ENCODE results near the gene ZNF282.
"Not testable (repeated sequence)": the region's sequence is repeated elsewhere in the genome, so short reads cannot be mapped to it uniquely, and the experiment has no call there.

ZNF282 gene

GRCh38 chr7:149226840-149227494, 31.6 kb downstream of the ZNF282 start:
- H3K9me3 ChIP-seq (replicated peaks; ENCODE audit: low read length): no peaks in the 10 kb centered on the region
- peaks cover 4% of the 10 kb centered on the region for H3K4me1 ChIP-seq (ENCODE audit: control insufficient read depth, insufficient read depth, low read length)
- H3K4me2 ChIP-seq (ENCODE audit: low read length): no peak overlapping the region
- no peaks in the 10 kb centered on the region for H3K27me3 ChIP-seq (ENCODE audit: control insufficient read depth, insufficient read depth, low read length)
- no peak overlapping the region for H3K4me3 ChIP-seq (ENCODE audit: low read length)
- H3K9ac ChIP-seq (ENCODE audit: low read depth, low read length): no peak overlapping the region
- H3K36me3 ChIP-seq (ENCODE audit: insufficient read depth, low read length): peaks cover 25% of the 10 kb centered on the region

- H3K36me3 ChIP-seq (ENCODE audit: insufficient read depth, low read length): peaks cover 21% of the 10 kb centered on the region
- H3K9me3 ChIP-seq (replicated peaks; ENCODE audit: low read length): no peaks in the 10 kb centered on the region
- no peak overlapping the region for H3K4me2 ChIP-seq (ENCODE audit: low read length)
- no peak overlapping the region for H3K9ac ChIP-seq (ENCODE audit: low read depth, low read length)
- H3K4me3 ChIP-seq (ENCODE audit: low read length): no peak overlapping the region
- H3K27me3 ChIP-seq (ENCODE audit: control insufficient read depth, insufficient read depth, low read length): no peaks in the 10 kb centered on the region
- H3K4me1 ChIP-seq (ENCODE audit: control insufficient read depth, insufficient read depth, low read length): peaks cover 17% of the 10 kb centered on the region
Observed at GRCh38 chr7:149228831-149229471, 33.6 kb downstream of the ZNF282 start.

GRCh38 chr7:149229526-149229925, 34.2 kb downstream of the ZNF282 start:
- Histone ChIP-seq H3K36me3 (ENCODE audit: insufficient read depth, low read length) (peaks cover 16% of the 10 kb centered on the region), H3K9me3 (replicated peaks; ENCODE audit: low read length) (no peaks in the 10 kb centered on the region), H3K4me3 (ENCODE audit: low read length) (no peak overlapping the region), H3K9ac (ENCODE audit: low read depth, low read length) (no peak overlapping the region), H3K4me1 (ENCODE audit: control insufficient read depth, insufficient read depth, low read length) (peaks cover 21% of the 10 kb centered on the region), H3K27me3 (ENCODE audit: control insufficient read depth, insufficient read depth, low read length) (no peaks in the 10 kb centered on the region), H3K4me2 (ENCODE audit: low read length) (no peak overlapping the region)

GRCh38 chr7:149232362-149232761, 37.0 kb downstream of the ZNF282 start:
- H3K4me1 ChIP-seq (ENCODE audit: control insufficient read depth, insufficient read depth, low read length): peaks cover 17% of the 10 kb centered on the region
- no peaks in the 10 kb centered on the region for H3K9me3 ChIP-seq (replicated peaks; ENCODE audit: low read length)
- H3K27me3 ChIP-seq (ENCODE audit: control insufficient read depth, insufficient read depth, low read length): no peaks in the 10 kb centered on the region
- no peak overlapping the region for H3K9ac ChIP-seq (ENCODE audit: low read depth, low read length)
- H3K36me3 ChIP-seq (ENCODE audit: insufficient read depth, low read length): no peaks in the 10 kb centered on the region
- no peak overlapping the region for H3K4me3 ChIP-seq (ENCODE audit: low read length)
- H3K4me2 ChIP-seq (ENCODE audit: low read length): no peak overlapping the region

DNA sequence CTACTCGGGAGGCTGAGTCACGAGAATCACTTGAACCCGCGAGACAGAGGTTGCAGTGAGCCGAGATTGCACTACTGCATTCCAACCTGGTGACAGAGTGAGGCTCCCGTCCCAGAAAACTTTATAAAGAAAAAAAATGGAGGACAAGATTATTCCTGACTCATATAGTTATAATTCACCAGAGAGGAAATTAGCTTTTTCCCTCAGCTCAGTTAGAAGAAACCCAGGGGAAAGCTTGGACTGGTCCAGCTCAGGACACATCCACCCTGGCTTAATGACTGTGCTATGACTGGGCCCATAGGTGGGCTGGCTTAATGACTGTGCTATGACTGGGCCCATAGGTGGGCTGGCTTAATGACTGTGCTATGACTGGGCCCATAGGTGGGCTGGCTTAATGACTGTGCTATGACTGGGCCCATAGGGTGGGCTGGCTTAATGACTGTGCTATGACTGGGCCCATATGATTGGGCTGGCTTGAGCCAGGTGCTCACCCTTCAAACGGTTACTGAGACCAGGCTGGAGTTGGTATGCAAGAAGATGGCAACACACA, 38.4 kb downstream of the ZNF282 start:
- peak overlapping the region; percentile 61 for H3K4me2 ChIP-seq (ENCODE audit: low read length)
- peaks cover 26% of the 10 kb centered on the region for H3K4me1 ChIP-seq (ENCODE audit: control insufficient read depth, insufficient read depth, low read length)
- not testable (repeated sequence) for H3K9me3 ChIP-seq (replicated peaks; ENCODE audit: low read length); H3K27me3 ChIP-seq (ENCODE audit: control insufficient read depth, insufficient read depth, low read length); H3K36me3 ChIP-seq (ENCODE audit: insufficient read depth, low read length)
- H3K9ac ChIP-seq (ENCODE audit: low read depth, low read length): peak overlapping the region; percentile 47
- peak overlapping the region; percentile 44 for H3K4me3 ChIP-seq (ENCODE audit: low read length)

GRCh38 chr7:149237502-149237901, 42.2 kb downstream of the ZNF282 start:
- no peaks in the 10 kb centered on the region for H3K27me3 ChIP-seq (ENCODE audit: control insufficient read depth, insufficient read depth, low read length)
- H3K9ac ChIP-seq (ENCODE audit: low read depth, low read length): no peak overlapping the region
- no peaks in the 10 kb centered on the region for H3K9me3 ChIP-seq (replicated peaks; ENCODE audit: low read length)
- H3K36me3 ChIP-seq (ENCODE audit: insufficient read depth, low read length): no peaks in the 10 kb centered on the region
- H3K4me3 ChIP-seq (ENCODE audit: low read length): no peak overlapping the region
- H3K4me1 ChIP-seq (ENCODE audit: control insufficient read depth, insufficient read depth, low read length): peaks cover 36% of the 10 kb centered on the region
- no peak overlapping the region for H3K4me2 ChIP-seq (ENCODE audit: low read length)

GRCh38 chr7:149238051-149238450, 42.7 kb downstream of the ZNF282 start:
- Histone ChIP-seq H3K4me2 (ENCODE audit: low read length) (no peak overlapping the region), H3K27me3 (ENCODE audit: control insufficient read depth, insufficient read depth, low read length) (no peaks in the 10 kb centered on the region), H3K9me3 (replicated peaks; ENCODE audit: low read length) (no peaks in the 10 kb centered on the region), H3K9ac (ENCODE audit: low read depth, low read length) (peak overlapping the region; percentile 25), H3K4me1 (ENCODE audit: control insufficient read depth, insufficient read depth, low read length) (peaks cover 30% of the 10 kb centered on the region), H3K36me3 (ENCODE audit: insufficient read depth, low read length) (no peaks in the 10 kb centered on the region), H3K4me3 (ENCODE audit: low read length) (no peak overlapping the region)

DNA sequence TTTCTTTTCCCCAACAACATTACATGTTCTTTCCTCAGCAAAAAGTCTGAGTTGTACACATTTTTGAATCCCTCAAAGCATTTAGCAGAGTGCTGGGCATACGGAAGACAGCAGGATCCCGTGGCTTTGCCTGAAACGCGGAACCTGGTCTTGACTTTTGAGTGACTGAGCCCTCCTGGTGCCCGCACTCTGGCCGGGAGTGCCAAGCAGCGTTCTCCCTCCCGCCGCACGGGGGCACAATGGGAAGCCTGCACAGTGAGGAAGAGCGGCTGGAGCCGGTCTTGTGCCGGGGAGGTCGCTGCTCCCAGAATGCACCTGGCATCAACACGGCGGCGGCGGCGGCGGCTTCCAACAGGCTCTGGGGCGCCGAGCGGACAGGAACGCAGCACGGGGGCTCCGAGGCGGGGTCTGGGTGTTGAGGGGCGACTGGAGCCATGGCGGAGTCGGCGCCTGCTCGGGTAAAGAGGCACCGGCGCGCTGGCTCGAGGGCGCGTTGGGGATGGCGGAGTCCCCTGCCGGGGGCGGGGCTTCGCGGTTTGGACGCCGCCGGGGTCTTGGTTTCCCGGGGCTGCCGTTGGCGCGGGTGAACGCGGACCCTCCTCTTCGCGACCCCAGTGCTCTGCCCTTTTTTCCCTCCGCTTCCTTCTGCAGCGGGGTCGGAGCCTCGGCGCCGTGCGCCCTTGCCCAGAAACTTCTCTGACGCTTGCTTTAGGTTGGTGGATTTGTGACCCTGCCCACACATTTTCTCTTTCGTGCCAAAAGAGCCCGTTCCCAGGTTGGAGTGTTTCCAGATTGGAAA, 44.2 kb downstream of the ZNF282 start, which contains the start of gene ZNF212:
Gene ZNF212 (plus strand): TSS at position 307 of the 799 bp plus-strand sequence. CDS start 128 bp downstream, at position 435.
- Histone ChIP-seq H3K4me3 (ENCODE audit: low read length) (peak within 1 kb of the TSS; percentile 91), H3K4me2 (ENCODE audit: low read length) (peak within 1 kb of the TSS; percentile 97), H3K9ac (ENCODE audit: low read depth, low read length) (peak within 1 kb of the TSS; percentile 88), H3K36me3 (ENCODE audit: insufficient read depth, low read length) (no peaks in the 10 kb centered on the region), H3K27me3 (ENCODE audit: control insufficient read depth, insufficient read depth, low read length) (no peaks in the 10 kb centered on the region), H3K4me1 (ENCODE audit: control insufficient read depth, insufficient read depth, low read length) (peaks cover 21% of the 10 kb centered on the region), H3K9me3 (replicated peaks; ENCODE audit: low read length) (no peaks in the 10 kb centered on the region)

- H3K27me3 ChIP-seq (ENCODE audit: control insufficient read depth, insufficient read depth, low read length): no peaks in the 10 kb centered on the region
- H3K36me3 ChIP-seq (ENCODE audit: insufficient read depth, low read length): no peaks in the 10 kb centered on the region
- peak overlapping the region; percentile 88 for H3K9ac ChIP-seq (ENCODE audit: low read depth, low read length)
- peak overlapping the region; percentile 91 for H3K4me3 ChIP-seq (ENCODE audit: low read length)
- H3K4me2 ChIP-seq (ENCODE audit: low read length): peak overlapping the region; percentile 97
- peaks cover 21% of the 10 kb centered on the region for H3K4me1 ChIP-seq (ENCODE audit: control insufficient read depth, insufficient read depth, low read length)
- H3K9me3 ChIP-seq (replicated peaks; ENCODE audit: low read length): no peaks in the 10 kb centered on the region
Observed at GRCh38 chr7:149240637-149241036, 45.3 kb downstream of the ZNF282 start.

GRCh38 chr7:149241696-149242095, 46.4 kb downstream of the ZNF282 start:
- Histone ChIP-seq H3K4me1 (ENCODE audit: control insufficient read depth, insufficient read depth, low read length) (peaks cover 21% of the 10 kb centered on the region), H3K27me3 (ENCODE audit: control insufficient read depth, insufficient read depth, low read length) (no peaks in the 10 kb centered on the region), H3K9ac (ENCODE audit: low read depth, low read length) (no peak overlapping the region), H3K4me2 (ENCODE audit: low read length) (no peak overlapping the region), H3K36me3 (ENCODE audit: insufficient read depth, low read length) (no peaks in the 10 kb centered on the region), H3K4me3 (ENCODE audit: low read length) (no peak overlapping the region), H3K9me3 (replicated peaks; ENCODE audit: low read length) (no peaks in the 10 kb centered on the region)

DNA sequence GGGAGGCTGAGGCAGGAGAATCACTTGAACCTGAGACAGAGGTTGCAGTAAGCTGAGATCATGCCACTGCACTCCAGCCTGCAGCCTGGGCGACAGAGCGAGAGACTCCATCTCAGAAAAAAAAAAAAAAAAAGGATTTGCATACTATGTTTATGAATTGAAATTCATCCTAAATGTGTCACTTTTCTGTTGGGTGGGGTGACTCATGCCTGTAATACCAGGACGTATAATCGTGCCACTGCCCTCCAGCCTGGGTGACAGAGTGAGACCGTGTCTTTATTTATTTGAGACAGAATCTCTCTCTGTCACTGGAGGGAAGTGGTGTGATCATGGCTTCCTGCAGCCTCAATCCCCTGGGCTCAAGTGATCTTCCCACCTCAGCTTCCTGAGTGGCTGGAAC, 49.9 kb downstream of the ZNF282 start:
- Histone ChIP-seq H3K9me3 (replicated peaks; ENCODE audit: low read length) (no peaks in the 10 kb centered on the region), H3K36me3 (ENCODE audit: insufficient read depth, low read length) (peaks cover 3% of the 10 kb centered on the region), H3K4me1 (ENCODE audit: control insufficient read depth, insufficient read depth, low read length) (peaks cover 6% of the 10 kb centered on the region), H3K9ac (ENCODE audit: low read depth, low read length) (no peak overlapping the region), H3K4me2 (ENCODE audit: low read length) (no peak overlapping the region), H3K4me3 (ENCODE audit: low read length) (no peak overlapping the region), H3K27me3 (ENCODE audit: control insufficient read depth, insufficient read depth, low read length) (no peaks in the 10 kb centered on the region)

Measured in skeletal muscle satellite cell (primary cell).